Ovary (tissue), 9 donors: ENCODE measurements around the gene LCA5L. TPM values are rescaled to one million over a fixed set of nuclear protein-coding genes. Genes with fewer than 3 reads are reported as not detected.

Experiments
- DNase-seq, 5 donors: peaks; one replicate each; pipeline ENCODE4 v3.0.0-alpha.2; 2019 to 2020
- H3K27ac ChIP-seq, 2 donors: fragments of 200-600 bp; one replicate each; pipeline versions ENCODE4 v1.5.1 to v1.8.0; 2019 to 2022
- H3K27me3 ChIP-seq: fragments of 200-600 bp; one replicate; pipeline ENCODE4 v1.8.0; 2022
- H3K36me3 ChIP-seq: fragments of 200-600 bp; sonication (generic); one replicate; pipeline ENCODE4 v1.5.1; 2019
- H3K4me1 ChIP-seq: one replicate; pipeline ENCODE4 v1.8.1; 2013; ENCODE audit warnings: mild to moderate bottlenecking, moderate library complexity; ENCODE audit not compliant: insufficient read depth
- H3K4me3 ChIP-seq: fragments of 200-600 bp; sonication (generic); one replicate; pipeline ENCODE4 v1.5.1; 2017
- H3K9me3 ChIP-seq, 2 donors: fragments of 200-600 bp in 1 of 2; sonication (generic) in 1 of 2; one replicate each; pipeline versions ENCODE4 v1.5.1 to v1.8.1; 2013 to 2019; ENCODE audit warnings: mild to moderate bottlenecking in 1 of 2, moderate library complexity in 1 of 2
- EP300 ChIP-seq: sonication (generic); formaldehyde crosslinking; IDR thresholded peaks from one replicate; pipeline ENCODE4 v1.6.1; 2017; ENCODE audit warnings: antibody characterized with exemption
- POLR2A ChIP-seq: fragments of 450-650 bp; IDR thresholded peaks from one replicate; pipeline ENCODE4 v1.6.1; 2017; ENCODE audit warnings: antibody characterized with exemption, mild to moderate bottlenecking, moderate library complexity
- WGBS, 3 donors: extraction: QIAGEN DNeasy Blood & Tissue Kit in 1 of 3; methylation state at CpG; one replicate each; pipeline versions ENCODE4 v1.1.5 to v1.1.7; 2013 to 2017; 5-methylcytosine and 5-hydroxymethylcytosine counted together
- intact Hi-C, 4 donors: fragments of 100-400 bp; cut with DNase I; formaldehyde crosslinking; loops; one replicate each; pipeline versions ENCODE4 v1.11.0 to v1.15.1; 2022 to 2023
- polyA plus RNA-seq, 2 donors: library from polyadenylated mRNA; stranded (reverse); fragments of 200-250 nt in 1 of 2; fragments of 350-450 nt in 1 of 2; fragmentation: Illumina TruSeq in 1 of 2; extraction: RNeasy Lipid Tissue Mini Kit (QIAGEN cat#74804) in 1 of 2; gene quantifications; one replicate each; pipeline ENCODE4 v1.2.3, GENCODE V29; 2013 to 2014
- total RNA-seq, 7 donors: library from RNA; depleted of rRNA in 2 of 7; stranded (reverse); fragments of >200 nt in 2 of 7; fragmentation: NEBNext Ultra II Directional in 3 of 7; extraction: Animal tissue kit (Norgen Biotek cat#: 25700) in 3 of 7; gene quantifications; one replicate each; pipeline versions ENCODE4 v1.1.0 to v1.2.4, GENCODE V29; 2016 to 2023
- TF ChIP-seq, protein P1 (sequence below), 3 donors: fragments of 450-650 bp in 2 of 3; fragments of 200-600 bp in 1 of 3; IDR thresholded peaks; one replicate each; pipeline versions ENCODE4 v1.5.1 to v1.8.0; 2016 to 2022; ENCODE audit warnings: antibody characterized with exemption in 3 of 3, mild to moderate bottlenecking in 1 of 3
- donor health status: DM: no; HTN: no; CAD: no; lungs with moderate emphysema.
- donor health status: DM: no; HTN: no; CAD: no.
- donor health status: Bipolar disorder and iron deficiency.
- donor health status: DM: yes; HTN: yes; CAD: no.
- donor health status: DM: no; HTN: no; CAD: no.
- donor health status: DM: yes; HTN: yes; CAD: no.

Gene LCA5L
- total and polyA plus RNA-seq, 9 donors = 0.76 to 11.8 (median 1.2) TPM

DNA sequence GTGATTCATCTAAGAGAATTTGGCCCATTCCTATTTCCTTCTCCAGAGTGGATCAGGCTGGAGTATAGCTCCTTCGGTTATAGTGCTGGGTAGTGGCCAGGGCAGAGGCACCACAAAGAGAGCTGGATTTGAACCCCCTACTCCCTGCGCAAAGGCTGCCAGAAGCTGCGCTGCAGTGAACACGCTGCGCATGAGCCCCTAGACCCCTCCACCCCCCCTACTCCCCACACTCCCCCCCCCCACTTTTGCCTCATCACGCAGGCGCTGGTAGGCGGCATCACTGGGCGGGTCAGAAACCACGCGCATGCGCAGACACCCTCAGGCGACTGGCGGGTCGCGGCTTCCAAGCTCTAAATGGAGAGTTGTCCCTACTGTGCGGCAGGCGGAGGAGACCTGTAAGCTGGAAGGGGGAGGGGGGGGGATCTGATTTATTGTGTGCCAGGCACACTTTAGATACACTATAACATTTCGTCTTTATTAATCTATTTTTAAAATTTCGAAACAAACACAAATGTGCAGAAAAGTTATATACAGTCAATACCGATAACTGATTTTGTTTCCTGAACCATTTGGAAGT is 58.0 kb downstream of the LCA5L start:
- TF ChIP-seq POLR2A = no peak
- no peak for TF ChIP-seq EP300
- TF ChIP-seq, protein P1, sequence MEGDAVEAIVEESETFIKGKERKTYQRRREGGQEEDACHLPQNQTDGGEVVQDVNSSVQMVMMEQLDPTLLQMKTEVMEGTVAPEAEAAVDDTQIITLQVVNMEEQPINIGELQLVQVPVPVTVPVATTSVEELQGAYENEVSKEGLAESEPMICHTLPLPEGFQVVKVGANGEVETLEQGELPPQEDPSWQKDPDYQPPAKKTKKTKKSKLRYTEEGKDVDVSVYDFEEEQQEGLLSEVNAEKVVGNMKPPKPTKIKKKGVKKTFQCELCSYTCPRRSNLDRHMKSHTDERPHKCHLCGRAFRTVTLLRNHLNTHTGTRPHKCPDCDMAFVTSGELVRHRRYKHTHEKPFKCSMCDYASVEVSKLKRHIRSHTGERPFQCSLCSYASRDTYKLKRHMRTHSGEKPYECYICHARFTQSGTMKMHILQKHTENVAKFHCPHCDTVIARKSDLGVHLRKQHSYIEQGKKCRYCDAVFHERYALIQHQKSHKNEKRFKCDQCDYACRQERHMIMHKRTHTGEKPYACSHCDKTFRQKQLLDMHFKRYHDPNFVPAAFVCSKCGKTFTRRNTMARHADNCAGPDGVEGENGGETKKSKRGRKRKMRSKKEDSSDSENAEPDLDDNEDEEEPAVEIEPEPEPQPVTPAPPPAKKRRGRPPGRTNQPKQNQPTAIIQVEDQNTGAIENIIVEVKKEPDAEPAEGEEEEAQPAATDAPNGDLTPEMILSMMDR (IDR thresholded peaks at IDR 0.05) = no peak
- intact Hi-C loops = loop anchor here in 3 of 4 donors (2.0 to 10.0 kb wide), 5 partner anchors 39 to 203 kb away; partner anchors contain the start of genes HMGN1 (in 3 of the 3), BRWD1 (in 2 of the 3) and PSMG1 (in 1 of the 3)
- 1% methylated on average over 21 of the region's 21 CpGs for WGBS, 3 donors

DNA sequence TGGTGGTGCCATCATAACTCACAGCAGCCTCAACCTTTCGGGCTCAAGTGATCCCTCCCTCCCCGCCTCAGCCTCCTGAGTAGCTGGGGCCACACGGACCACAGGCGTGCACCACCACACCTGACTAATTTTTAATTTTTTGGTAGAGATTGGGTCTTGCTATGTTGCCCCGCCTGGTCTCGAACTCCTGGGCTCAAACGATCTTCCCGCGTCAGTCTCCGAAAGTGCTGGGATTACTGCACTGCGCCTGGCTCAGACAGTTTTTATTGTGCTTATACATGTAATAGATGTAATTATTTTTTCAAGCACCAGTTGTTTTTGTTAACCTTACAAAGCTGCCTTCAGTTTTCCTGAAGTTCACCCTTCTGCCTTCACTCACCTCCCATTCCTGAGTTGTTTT is 58.7 kb downstream of the LCA5L start:
- no peak overlapping the region for H3K4me3 ChIP-seq
- no peak overlapping the region for H3K27ac ChIP-seq
- no peaks in the 10 kb centered on the region for H3K9me3 ChIP-seq
- H3K27me3 ChIP-seq = no peaks in the 10 kb centered on the region
- peaks cover 3% of the 10 kb centered on the region for H3K4me1 ChIP-seq
- DNase-seq = peak in 2 of 5 donors; percentile 28 to 41
- no peaks in the 10 kb centered on the region for H3K36me3 ChIP-seq
- TF ChIP-seq POLR2A = no peak
- TF ChIP-seq EP300 = no peak
- TF ChIP-seq, protein P1 (IDR thresholded peaks at IDR 0.05) = no peak
- 90 to 96% (median 96%) methylated on average over 11 of the region's 11 CpGs for WGBS, 3 donors
- intact Hi-C loops = loop anchor here in 3 of 4 donors (5.0 to 10.0 kb wide), 4 partner anchors 40 to 202 kb away; partner anchors contain the start of genes BRWD1 (in 2 of the 3), HMGN1 (in 2 of the 3) and PSMG1 (in 1 of the 3)

More for the DNA sequence above, 58.0 kb downstream of the LCA5L start:
- no peaks in the 10 kb centered on the region for H3K27me3 ChIP-seq
- peak; percentile 90 to 95 (median 94) for DNase-seq
- peak overlapping the region; percentile 34 for H3K4me3 ChIP-seq
- no peaks in the 10 kb centered on the region for H3K36me3 ChIP-seq
- no peaks in the 10 kb centered on the region for H3K9me3 ChIP-seq
- H3K4me1 ChIP-seq = peaks cover 3% of the 10 kb centered on the region
- H3K27ac ChIP-seq = peak overlapping the region in 1 of 2 donors; percentile 22

DNA sequence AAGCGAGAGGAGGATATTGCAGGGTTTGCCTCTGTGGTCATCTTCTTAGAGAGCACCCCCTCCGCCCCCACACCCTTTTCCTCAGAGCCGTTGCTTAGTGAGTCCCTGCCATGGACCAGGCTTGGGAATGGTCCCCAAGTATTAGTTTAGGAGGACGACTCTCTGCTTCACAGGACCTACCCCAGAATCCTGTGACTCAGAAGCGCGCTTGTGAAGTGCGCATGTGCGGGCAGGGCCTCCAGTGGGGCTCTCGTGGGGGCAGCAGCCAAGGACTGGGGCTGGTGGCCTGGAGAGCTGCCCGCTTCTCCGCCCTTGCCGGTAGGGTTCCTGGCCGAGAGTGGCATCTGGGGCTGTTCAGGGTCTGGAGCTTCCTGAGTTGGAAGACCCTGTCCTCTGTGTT is 59.4 kb downstream of the LCA5L start:
- WGBS, 3 donors = 59 to 64% (median 61%) methylated on average over 13 of the region's 13 CpGs
- peak; percentile 42 to 65 (median 60) for DNase-seq
- Histone ChIP-seq H3K36me3 (no peaks in the 10 kb centered on the region), H3K27ac (peak overlapping the region in 1 of 2 donors; percentile 67), H3K4me1 (peaks cover 3% of the 10 kb centered on the region), H3K9me3 (no peaks in the 10 kb centered on the region), H3K4me3 (peak overlapping the region; percentile 32), H3K27me3 (no peaks in the 10 kb centered on the region)
- TF ChIP-seq, protein P1 (IDR thresholded peaks at IDR 0.05) = no peak
- TF ChIP-seq POLR2A = no peak
- TF ChIP-seq EP300 = no peak
- intact Hi-C loops = loop anchor here in 3 of 4 donors (5.0 to 10.0 kb wide), 4 partner anchors 39 to 201 kb away; partner anchors contain the start of genes BRWD1 (in 2 of the 3), HMGN1 (in 2 of the 3) and PSMG1 (in 1 of the 3)

DNA sequence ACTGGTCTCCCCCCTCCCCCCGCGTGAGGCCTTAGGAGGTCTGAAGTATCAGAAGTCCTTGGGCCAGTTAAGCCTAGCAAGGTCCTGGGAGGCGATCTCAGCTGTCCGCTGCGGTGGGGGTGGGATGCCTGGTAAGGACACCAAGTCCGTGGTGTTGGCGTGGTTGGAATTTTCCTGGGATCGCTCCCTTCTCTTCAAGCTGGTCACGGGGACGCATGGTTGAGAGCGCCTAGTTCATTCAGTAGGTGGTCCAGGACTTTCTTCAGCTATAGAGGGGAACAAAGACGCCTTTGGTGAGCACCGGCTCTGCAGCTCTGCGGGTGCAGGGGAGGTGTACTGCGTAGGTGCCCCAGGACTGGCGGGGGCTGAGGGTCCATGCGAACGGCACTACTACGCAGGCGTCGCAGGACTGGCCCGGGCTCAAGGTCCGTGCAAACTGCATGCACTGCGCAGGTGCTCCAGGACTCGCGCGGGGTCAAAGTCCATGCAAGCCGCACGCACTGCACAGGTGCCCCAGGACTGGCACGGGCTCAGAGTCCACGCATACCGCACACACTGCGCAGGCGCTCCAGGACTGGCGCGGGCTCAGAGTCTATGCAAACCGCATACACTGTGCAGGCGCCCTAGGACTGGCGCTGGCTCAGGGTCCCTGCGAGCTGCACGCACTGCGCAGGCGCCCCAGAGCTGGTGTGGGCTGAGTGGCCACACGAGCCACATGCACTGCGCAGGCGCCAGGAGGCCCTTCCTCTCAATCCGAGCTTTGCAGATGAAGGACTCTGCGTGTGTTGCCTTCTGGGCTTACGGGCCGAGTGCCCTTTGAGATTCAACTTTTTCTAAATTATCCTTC is 60.1 kb downstream of the LCA5L start:
- Histone ChIP-seq H3K36me3 (no peaks in the 10 kb centered on the region), H3K9me3 (no peaks in the 10 kb centered on the region), H3K27ac (peak overlapping the region; percentile 41 to 67), H3K4me1 (peaks cover 6% of the 10 kb centered on the region), H3K4me3 (peak overlapping the region; percentile 32), H3K27me3 (no peaks in the 10 kb centered on the region)
- DNase-seq = peak; percentile 79 to 89 (median 82)
- WGBS, 3 donors = 51 to 52% (median 52%) methylated on average over 50 of the region's 50 CpGs
- no peak for TF ChIP-seq POLR2A
- no peak for TF ChIP-seq EP300
- TF ChIP-seq, protein P1 (IDR thresholded peaks at IDR 0.05) = no peak
- intact Hi-C loops = loop anchor here in 3 of 4 donors (5.0 to 10.0 kb wide), 4 partner anchors 38 to 201 kb away; partner anchors contain the start of genes BRWD1 (in 2 of the 3), HMGN1 (in 2 of the 3) and PSMG1 (in 1 of the 3)
